HEK293 (cell line): ENCODE data around the gene LYPD4.

Source experiments
- CTCF ChIA-PET: fragments of 350-600 bp; formaldehyde crosslinking; extraction: SDS; loops from one replicate; lab custom pipeline; 2021; ENCODE audit warnings: antibody characterized with exemption; lab: Yijun Ruan, JAX
- POLR2A ChIA-PET: fragments of 300-600 bp; formaldehyde crosslinking; extraction: SDS; loops from one replicate; lab custom pipeline; 2020; ENCODE audit warnings: antibody characterized with exemption, inconsistent platforms; lab: Yijun Ruan, JAX
- H3K27ac ChIP-seq: fragments of 200-500 bp; sonication (Bioruptor generic); 2 replicates; pipeline ENCODE4 v1.5.1; 2014; ENCODE audit warnings: low read depth, low read length, control low read depth, inconsistent platforms; ENCODE audit errors: extremely low read depth
- H3K36me3 ChIP-seq, 2 experiments: fragments of 200-500 bp in 1 of 2; sonication (Bioruptor generic) in 1 of 2; 1 replicate in 1 of 2; 2 replicates in 1 of 2; pipeline ENCODE4 v1.5.1; 2014 to 2017; ENCODE audit warnings: inconsistent platforms in 2 of 2, low read length in 2 of 2; ENCODE audit not compliant: control insufficient read depth in 2 of 2, insufficient read depth in 1 of 2
- H3K4me1 ChIP-seq: fragments of 200-500 bp; sonication (Bioruptor generic); 2 replicates; pipeline ENCODE4 v1.5.1; 2014; ENCODE audit warnings: mild to moderate bottlenecking, low read length, inconsistent platforms; ENCODE audit not compliant: control insufficient read depth, insufficient read depth
- H3K4me3 ChIP-seq: 2 replicates; pipeline ENCODE4 v1.5.1; 2011; ENCODE audit warnings: low read depth, mild to moderate bottlenecking, control low read depth, low read length, moderate library complexity
- H3K9me3 ChIP-seq: fragments of 200-500 bp; sonication (Bioruptor generic); 2 replicates; pipeline ENCODE4 v1.5.1; 2014; ENCODE audit warnings: low read depth, low read length, inconsistent platforms; ENCODE audit not compliant: control insufficient read depth, insufficient read depth
- GLIS1 ChIP-seq: fragments of 450-650 bp; formaldehyde crosslinking; IDR thresholded peaks from 2 replicates; pipeline ENCODE4 v1.5.1; 2016; ENCODE audit warnings: missing biosample characterization, missing genetic modification characterization
- HOXD13 ChIP-seq: sonication (generic); formaldehyde crosslinking; IDR thresholded peaks from 2 replicates; pipeline ENCODE4 v1.8.0; 2022; ENCODE audit warnings: missing genetic modification reagents, borderline replicate concordance
- SCRT2 ChIP-seq: fragments of 450-650 bp; formaldehyde crosslinking; IDR thresholded peaks from 2 replicates; pipeline ENCODE4 v1.5.1; 2016; ENCODE audit warnings: missing biosample characterization, missing genetic modification characterization
- SP3 ChIP-seq: fragments of 450-650 bp; formaldehyde crosslinking; IDR thresholded peaks from 2 replicates; pipeline ENCODE4 v1.5.1; 2016; ENCODE audit warnings: missing biosample characterization, missing genetic modification characterization
- TRIM28 ChIP-seq: IDR thresholded peaks from 2 replicates; pipeline ENCODE4 v1.6.1; 2011; ENCODE audit warnings: low read length, control low read depth, borderline replicate concordance
- ZBTB6 ChIP-seq: fragments of 450-650 bp; formaldehyde crosslinking; IDR thresholded peaks from 2 replicates; pipeline ENCODE4 v1.5.1; 2017; ENCODE audit warnings: missing biosample characterization, missing genetic modification characterization
- ZBTB8A ChIP-seq: fragments of 450-650 bp; formaldehyde crosslinking; IDR thresholded peaks from 2 replicates; pipeline ENCODE4 v1.5.1; 2016; ENCODE audit warnings: missing biosample characterization, missing genetic modification characterization
- ZEB2 ChIP-seq: fragments of 450-650 bp; formaldehyde crosslinking; IDR thresholded peaks from 2 replicates; pipeline ENCODE4 v1.5.1; 2016; ENCODE audit warnings: missing biosample characterization, missing genetic modification characterization
- ZNF10 ChIP-seq: fragments of 450-650 bp; formaldehyde crosslinking; IDR thresholded peaks from 2 replicates; pipeline ENCODE4 v1.5.1; 2017; ENCODE audit warnings: missing biosample characterization, missing genetic modification characterization
- ZNF132 ChIP-seq: fragments of 450-650 bp; formaldehyde crosslinking; IDR thresholded peaks from 2 replicates; pipeline ENCODE4 v1.5.1; 2017; ENCODE audit warnings: missing biosample characterization, missing genetic modification characterization, borderline replicate concordance
- ZNF138 ChIP-seq: fragments of 450-650 bp; formaldehyde crosslinking; IDR thresholded peaks from 2 replicates; pipeline ENCODE4 v1.5.1; 2016; ENCODE audit warnings: missing biosample characterization, missing genetic modification characterization, borderline replicate concordance
- ZNF148 ChIP-seq: fragments of 450-650 bp; formaldehyde crosslinking; IDR thresholded peaks from 2 replicates; pipeline ENCODE4 v1.5.0; 2017; ENCODE audit warnings: missing biosample characterization, missing genetic modification characterization, borderline replicate concordance
- ZNF211 ChIP-seq: fragments of 450-650 bp; formaldehyde crosslinking; IDR thresholded peaks from 2 replicates; pipeline ENCODE4 v1.5.1; 2016; ENCODE audit warnings: low read depth, missing biosample characterization, missing genetic modification characterization
- ZNF26 ChIP-seq: fragments of 450-650 bp; formaldehyde crosslinking; IDR thresholded peaks from 2 replicates; pipeline ENCODE4 v1.5.1; 2016; ENCODE audit warnings: missing biosample characterization, missing genetic modification characterization
- ZNF280C ChIP-seq: fragments of 450-650 bp; formaldehyde crosslinking; IDR thresholded peaks from 2 replicates; pipeline ENCODE4 v1.5.1; 2016; ENCODE audit warnings: missing biosample characterization, missing genetic modification characterization
- ZNF529 ChIP-seq: fragments of 450-650 bp; formaldehyde crosslinking; IDR thresholded peaks from 2 replicates; pipeline ENCODE4 v1.5.1; 2017; ENCODE audit warnings: missing genetic modification characterization, missing biosample characterization; ENCODE audit not compliant: insufficient replicate concordance
- ZNF560 ChIP-seq: fragments of 450-650 bp; formaldehyde crosslinking; IDR thresholded peaks from 2 replicates; pipeline ENCODE4 v1.5.1; 2017; ENCODE audit warnings: missing biosample characterization, missing genetic modification characterization, borderline replicate concordance
- ZNF600 ChIP-seq: fragments of 450-650 bp; formaldehyde crosslinking; IDR thresholded peaks from 2 replicates; pipeline ENCODE4 v1.5.1; 2016; ENCODE audit warnings: missing biosample characterization, missing genetic modification characterization
- ZNF610 ChIP-seq: fragments of 450-650 bp; formaldehyde crosslinking; IDR thresholded peaks from 2 replicates; pipeline ENCODE4 v1.5.1; 2016; ENCODE audit warnings: missing biosample characterization, missing genetic modification characterization, borderline replicate concordance
- ZNF658 ChIP-seq: fragments of 450-650 bp; formaldehyde crosslinking; IDR thresholded peaks from 2 replicates; pipeline ENCODE4; 2016; ENCODE audit warnings: missing biosample characterization, missing genetic modification characterization
- ZNF664 ChIP-seq: fragments of 450-650 bp; formaldehyde crosslinking; IDR thresholded peaks from 2 replicates; pipeline ENCODE4 v1.5.1; 2016; ENCODE audit warnings: missing biosample characterization, missing genetic modification characterization
- ZNF677 ChIP-seq: fragments of 450-650 bp; IDR thresholded peaks from 2 replicates; pipeline ENCODE4 v1.5.0; 2018; ENCODE audit warnings: missing biosample characterization, mild to moderate bottlenecking, missing genetic modification characterization, moderate library complexity
- ZNF704 ChIP-seq: fragments of 450-650 bp; formaldehyde crosslinking; IDR thresholded peaks from 2 replicates; pipeline ENCODE4 v1.5.1; 2016; ENCODE audit warnings: missing biosample characterization, missing genetic modification characterization
- ZNF747 ChIP-seq: fragments of 450-650 bp; formaldehyde crosslinking; IDR thresholded peaks from 2 replicates; pipeline ENCODE4 v1.5.1; 2016; ENCODE audit warnings: missing biosample characterization, missing genetic modification characterization
- ZNF777 ChIP-seq: fragments of 450-650 bp; formaldehyde crosslinking; IDR thresholded peaks from 2 replicates; pipeline ENCODE4 v1.5.1; 2017; ENCODE audit warnings: missing biosample characterization, missing genetic modification characterization, borderline replicate concordance

Gene LYPD4

GRCh38 chr19:41893899-41894298 is 49.4 kb upstream of the LYPD4 start (continued):
- TF ChIP-seq ZNF148 = no peak
- no peak for TF ChIP-seq SCRT2
- TF ChIP-seq ZNF610 (tag by site-specific recombination) = no peak
- peak; percentile 29; the same call in 1 of the 2 replicates for TF ChIP-seq GLIS1 (tag by site-specific recombination)
- no peak for TF ChIP-seq ZNF664 (tag by site-specific recombination)

- H3K9me3 ChIP-seq = no peaks in the 10 kb centered on the region
- H3K36me3 ChIP-seq = peaks cover 22 to 42% of the 10 kb centered on the region in 2 experiments
- H3K4me1 ChIP-seq = no peaks in the 10 kb centered on the region
- POLR2A ChIA-PET = interaction anchor here (1.5 kb wide), 1 partner anchor 20 kb away, joined by 4 read pairs; no protein-coding TSS in a partner anchor
- no peak overlapping the region for H3K27ac ChIP-seq
- H3K4me3 ChIP-seq = no peak overlapping the region
- TF ChIP-seq ZNF677 (tag by site-specific recombination) = no peak
- peak; percentile 75; the same call in 1 of the 2 replicates for TF ChIP-seq ZNF600 (tag by site-specific recombination)
- TF ChIP-seq ZNF704 (tag by site-specific recombination) = no peak
- TF ChIP-seq ZNF560 = no peak
- TF ChIP-seq ZEB2 (tag by site-specific recombination) = no peak
- no peak for TF ChIP-seq ZNF138 (tag by site-specific recombination)
- no peak for TF ChIP-seq ZNF280C
- CTCF ChIA-PET = interaction anchor here (0.8 kb wide), 1 partner anchor 19 kb away, joined by 3 read pairs; no protein-coding TSS in a partner anchor
These were observed 47.9 kb upstream of the LYPD4 start for GRCh38 chr19:41892173-41892902.

GRCh38 chr19:41890936-41891335 is 46.5 kb upstream of the LYPD4 start:
- no peak overlapping the region for H3K4me3 ChIP-seq
- H3K4me1 ChIP-seq = peaks cover 2% of the 10 kb centered on the region; the same call in 1 of the 2 replicates
- no peaks in the 10 kb centered on the region for H3K9me3 ChIP-seq
- POLR2A ChIA-PET = interaction anchor here (0.6 to 1.5 kb wide), 3 partner anchors 21 to 71 kb away, joined by 4 to 5 read pairs (median 4); partner anchors contain the start of gene RABAC1
- TF ChIP-seq ZNF610 (tag by site-specific recombination) = no peak
- no peak for TF ChIP-seq TRIM28
- TF ChIP-seq ZNF132 (tag by site-specific recombination) = no peak
- no peak for TF ChIP-seq ZNF658 (tag by site-specific recombination)
- TF ChIP-seq HOXD13 (CRISPR knock-in tag) = no peak
- no peak for TF ChIP-seq SP3
- no peak for TF ChIP-seq ZBTB6 (tag by site-specific recombination)
- no peak for TF ChIP-seq ZNF747 (tag by site-specific recombination)
- TF ChIP-seq ZNF26 (tag by site-specific recombination) = no peak
- no peak for TF ChIP-seq ZNF211 (tag by site-specific recombination)
- TF ChIP-seq ZNF529 (tag by site-specific recombination) = no peak
- no peak for TF ChIP-seq ZNF10 (tag by site-specific recombination)
- no peak for TF ChIP-seq ZNF777
- no peak for TF ChIP-seq ZBTB8A (tag by site-specific recombination)
- peaks cover 20 to 39% of the 10 kb centered on the region in 2 experiments for H3K36me3 ChIP-seq
- CTCF ChIA-PET = interaction anchor here (1.3 kb wide), 1 partner anchor 9 kb away, joined by 4 read pairs; no protein-coding TSS in a partner anchor
- H3K27ac ChIP-seq = no peak overlapping the region
